ENCODE results near the gene CENPX. TPM values are rescaled to one million over a fixed set of nuclear protein-coding genes. Genes with fewer than 3 reads are reported as not detected.

The CENPX gene
- total RNA-seq, 2 donors from 2014 or later = 91.1 to 238 TPM

DNA sequence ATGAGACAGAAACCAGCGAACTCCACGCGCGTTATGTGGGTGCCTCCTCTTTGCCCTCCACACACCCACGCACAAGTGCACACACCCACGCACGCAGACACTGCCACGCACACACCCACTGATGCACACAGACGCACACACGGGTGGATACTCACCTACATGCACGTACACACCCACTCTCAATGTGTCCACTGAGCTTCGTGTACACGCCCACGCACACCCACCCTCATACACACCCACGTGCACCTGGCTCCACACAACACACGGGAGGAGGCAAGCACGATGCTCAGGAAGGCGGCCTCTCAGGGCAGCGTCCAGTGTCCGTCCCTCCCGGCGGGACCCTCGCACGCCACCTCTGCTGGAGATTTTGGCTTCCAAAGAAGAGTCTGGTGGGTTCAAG, 24.7 kb upstream of the CENPX start:
- Histone ChIP-seq H3K4me1 (peaks cover 7% of the 10 kb centered on the region), H3K36me3 (no peaks in the 10 kb centered on the region), H3K4me3 (no peak overlapping the region), H3K9ac (ENCODE audit: low read depth in 2 of 2, low read length in 2 of 2) (no peak overlapping the region), H3K27ac (no peak overlapping the region), H3K27me3 (no peaks in the 10 kb centered on the region), H3K9me3 (no peaks in the 10 kb centered on the region)
- TF ChIP-seq, protein P1, sequence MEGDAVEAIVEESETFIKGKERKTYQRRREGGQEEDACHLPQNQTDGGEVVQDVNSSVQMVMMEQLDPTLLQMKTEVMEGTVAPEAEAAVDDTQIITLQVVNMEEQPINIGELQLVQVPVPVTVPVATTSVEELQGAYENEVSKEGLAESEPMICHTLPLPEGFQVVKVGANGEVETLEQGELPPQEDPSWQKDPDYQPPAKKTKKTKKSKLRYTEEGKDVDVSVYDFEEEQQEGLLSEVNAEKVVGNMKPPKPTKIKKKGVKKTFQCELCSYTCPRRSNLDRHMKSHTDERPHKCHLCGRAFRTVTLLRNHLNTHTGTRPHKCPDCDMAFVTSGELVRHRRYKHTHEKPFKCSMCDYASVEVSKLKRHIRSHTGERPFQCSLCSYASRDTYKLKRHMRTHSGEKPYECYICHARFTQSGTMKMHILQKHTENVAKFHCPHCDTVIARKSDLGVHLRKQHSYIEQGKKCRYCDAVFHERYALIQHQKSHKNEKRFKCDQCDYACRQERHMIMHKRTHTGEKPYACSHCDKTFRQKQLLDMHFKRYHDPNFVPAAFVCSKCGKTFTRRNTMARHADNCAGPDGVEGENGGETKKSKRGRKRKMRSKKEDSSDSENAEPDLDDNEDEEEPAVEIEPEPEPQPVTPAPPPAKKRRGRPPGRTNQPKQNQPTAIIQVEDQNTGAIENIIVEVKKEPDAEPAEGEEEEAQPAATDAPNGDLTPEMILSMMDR (IDR thresholded peaks at IDR 0.05) = no peak
- intact Hi-C loops (cut with DNase I) = no loop called here
- DNase-seq = no peak

DNA sequence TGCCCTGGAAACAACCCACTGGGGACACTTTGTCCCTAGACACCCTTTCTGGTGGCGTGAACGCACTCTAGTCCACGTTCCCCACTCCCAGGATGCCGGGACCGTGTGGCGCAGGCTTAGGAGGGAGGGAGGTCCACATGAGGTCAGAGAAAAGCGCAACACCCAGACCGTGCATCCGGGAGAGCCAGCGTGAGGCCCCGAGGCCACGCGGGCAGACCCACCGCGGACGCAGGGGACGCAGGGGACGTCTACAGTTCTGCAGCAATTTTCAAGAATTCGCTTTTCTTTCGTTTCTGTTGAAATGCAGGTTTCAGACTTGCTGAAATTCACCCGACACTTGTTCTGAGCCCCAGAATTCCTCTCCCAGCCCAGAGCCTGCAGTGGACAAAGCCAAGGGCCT, 24.2 kb upstream of the CENPX start:
- Histone ChIP-seq H3K9me3 (no peaks in the 10 kb centered on the region), H3K9ac (ENCODE audit: low read depth in 2 of 2, low read length in 2 of 2) (no peak overlapping the region), H3K4me1 (peaks cover 6% of the 10 kb centered on the region), H3K27me3 (no peaks in the 10 kb centered on the region), H3K36me3 (no peaks in the 10 kb centered on the region), H3K27ac (no peak overlapping the region), H3K4me3 (no peak overlapping the region)
- intact Hi-C loops (cut with DNase I) = no loop called here
- DNase-seq = no peak
- TF ChIP-seq, protein P1 (IDR thresholded peaks at IDR 0.05) = no peak

DNA sequence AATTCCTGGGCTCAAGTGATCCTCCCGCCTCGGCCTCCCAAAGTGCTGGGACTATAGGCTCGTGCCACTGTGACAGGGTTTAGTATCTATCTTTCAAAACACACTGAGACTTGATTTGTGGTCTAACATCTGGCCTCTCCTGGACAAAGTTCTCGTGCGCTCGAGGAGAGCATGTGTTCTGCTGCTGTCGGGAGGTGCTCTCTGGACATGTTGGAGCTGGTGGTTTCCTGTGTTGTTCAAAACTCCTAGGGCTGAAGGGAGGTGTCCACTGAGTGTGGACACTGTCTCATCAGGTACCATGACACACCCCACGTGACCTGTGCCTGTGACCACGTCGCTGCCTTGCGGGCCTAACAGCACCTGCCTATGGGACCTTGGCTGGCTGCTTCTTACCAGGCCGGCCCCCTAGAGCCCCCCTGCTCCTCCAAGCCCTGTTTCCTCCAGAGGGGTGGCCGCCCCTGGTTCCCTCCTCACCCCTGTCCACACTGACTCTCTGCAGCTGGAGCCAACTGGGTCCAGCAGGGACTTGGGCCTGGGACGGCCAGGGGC, 23.3 kb upstream of the CENPX start:
- no peak overlapping the region for H3K27ac ChIP-seq
- TF ChIP-seq, protein P1 (IDR thresholded peaks at IDR 0.05) = no peak
- no peak overlapping the region for H3K4me3 ChIP-seq
- DNase-seq = no peak
- no peak overlapping the region for H3K9ac ChIP-seq (ENCODE audit: low read depth in 2 of 2, low read length in 2 of 2)
- no peaks in the 10 kb centered on the region for H3K9me3 ChIP-seq
- H3K36me3 ChIP-seq = no peaks in the 10 kb centered on the region
- peaks cover 6% of the 10 kb centered on the region for H3K4me1 ChIP-seq
- intact Hi-C loops (cut with DNase I) = no loop called here
- H3K27me3 ChIP-seq = no peaks in the 10 kb centered on the region

DNA sequence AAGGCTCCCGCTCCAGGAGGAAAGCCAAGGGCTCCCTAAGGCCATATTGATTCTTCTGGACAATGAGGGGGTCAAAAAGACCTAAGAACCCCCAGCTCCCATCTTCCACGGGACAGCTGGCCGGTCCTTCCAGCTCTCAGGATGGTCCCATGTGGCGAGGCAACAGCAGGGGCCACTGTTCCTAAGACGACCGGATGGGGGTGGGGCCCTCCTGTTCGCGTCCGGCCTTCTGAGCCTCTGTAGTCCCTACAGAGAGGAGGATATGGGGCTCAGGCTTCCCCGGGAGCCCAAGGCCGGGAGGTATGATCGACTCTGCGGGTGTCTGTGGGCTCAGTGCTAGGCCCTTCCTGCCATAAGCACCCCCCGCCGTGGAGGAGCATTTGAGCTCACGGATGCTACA, 20.8 kb upstream of the CENPX start:
- Histone ChIP-seq H3K36me3 (no peaks in the 10 kb centered on the region), H3K27ac (no peak overlapping the region), H3K4me3 (no peak overlapping the region), H3K4me1 (no peaks in the 10 kb centered on the region), H3K9me3 (no peaks in the 10 kb centered on the region), H3K9ac (ENCODE audit: low read depth in 2 of 2, low read length in 2 of 2) (no peak overlapping the region), H3K27me3 (no peaks in the 10 kb centered on the region)
- TF ChIP-seq, protein P1 (IDR thresholded peaks at IDR 0.05) = no peak
- intact Hi-C loops (cut with DNase I) = no loop called here
- DNase-seq = no peak

DNA sequence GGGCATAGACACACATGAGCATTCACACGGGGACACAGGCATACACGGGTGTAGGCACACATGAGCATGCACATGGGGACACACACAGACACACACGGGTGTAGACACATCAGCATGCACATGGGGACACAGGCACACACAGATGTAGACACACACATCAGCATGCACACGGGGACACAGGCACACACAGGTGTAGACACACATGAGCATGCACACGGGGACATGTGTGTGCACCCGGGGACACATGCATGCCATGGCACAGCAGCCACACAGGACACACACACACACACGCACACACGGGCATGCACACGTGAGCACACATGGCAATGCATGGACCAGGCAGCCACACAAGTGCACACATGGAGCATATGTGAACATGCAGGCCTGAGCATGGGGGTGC, 20.0 kb upstream of the CENPX start:
- Histone ChIP-seq H3K9ac (ENCODE audit: low read depth in 2 of 2, low read length in 2 of 2) (no peak overlapping the region), H3K27ac (no peak overlapping the region), H3K36me3 (no peaks in the 10 kb centered on the region), H3K27me3 (no peaks in the 10 kb centered on the region), H3K4me3 (no peak overlapping the region), H3K4me1 (peaks cover 4% of the 10 kb centered on the region), H3K9me3 (no peaks in the 10 kb centered on the region)
- DNase-seq = no peak
- TF ChIP-seq, protein P1 (IDR thresholded peaks at IDR 0.05) = no peak
- intact Hi-C loops (cut with DNase I) = no loop called here

Measured in colonic mucosa (tissue), 4 donors.